K562 treated with DMSO at 1 percent for 24 hours (cell line): ENCODE data around the gene WDR13. TPM values are rescaled to one million over a fixed set of nuclear protein-coding genes. Genes with fewer than 3 reads are reported as not detected.

Source experiments
- total RNA-seq: library from RNA; unstranded; fragments of 300-600 nt; gene quantifications from 2 replicates; pipeline ENCODE4 v1.2.3, GENCODE V29; 2022; ENCODE audit warnings: low read depth; ENCODE audit not compliant: insufficient read depth

Gene WDR13
- 93.9 and 94.4 TPM in 2 replicates for total RNA-seq

GRCh38 chrX:48597353-48598264, at the start of gene WDR13:
WDR13 (plus strand) TSS chrX:48597492; CDS start chrX:48597997, 505 bp downstream.

GRCh38 chrX:48574270-48575266, 22.7 kb upstream of the WDR13 start, which contains the start of gene RBM3:
RBM3 (plus strand) TSS chrX:48574484; CDS start chrX:48575181, 697 bp downstream.

Other genes with a start within 250 kb of the WDR13 start
- 36.3 and 37.7 TPM in 2 replicates for gene SSX3, start 240.8 kb upstream of the WDR13 start, total RNA-seq
- gene SSX4, start 214.0 kb upstream of the WDR13 start, total RNA-seq = 14.1 TPM in 1 of 2 replicates, not detected in the other
- gene SSX4B, start 185.5 kb upstream of the WDR13 start, total RNA-seq = 9.5 and 22.0 TPM in 2 replicates
- gene SLC38A5, start 127.2 kb upstream of the WDR13 start, total RNA-seq = 27.2 and 36.4 TPM in 2 replicates
- 45.6 and 45.9 TPM in 2 replicates for gene FTSJ1, start 121.3 kb upstream of the WDR13 start, total RNA-seq
- gene PORCN, start 88.5 kb upstream of the WDR13 start, total RNA-seq = 6.7 and 11.1 TPM in 2 replicates
- gene EBP, start 75.7 kb upstream of the WDR13 start, total RNA-seq = 236 and 255 TPM in 2 replicates
- 11.5 and 12.9 TPM in 2 replicates for gene TBC1D25, start 57.8 kb upstream of the WDR13 start, total RNA-seq
- 60.6 and 67.0 TPM in 2 replicates for gene RBM3, start 23.0 kb upstream of the WDR13 start, total RNA-seq
- gene WAS, start 86.3 kb downstream of the WDR13 start, total RNA-seq = 20.6 and 24.7 TPM in 2 replicates
- 39.3 and 40.4 TPM in 2 replicates for gene SUV39H1, start 99.2 kb downstream of the WDR13 start, total RNA-seq
- gene GLOD5, start 164.3 kb downstream of the WDR13 start, total RNA-seq = 4.7 and 5.4 TPM in 2 replicates
- 119 and 140 TPM in 2 replicates for gene GATA1, start 189.1 kb downstream of the WDR13 start, total RNA-seq
- gene HDAC6, start 204.6 kb downstream of the WDR13 start, total RNA-seq = 86.8 and 94.8 TPM in 2 replicates
- 0.47 TPM in 1 of 2 replicates, not detected in the other for gene ERAS, start 229.0 kb downstream of the WDR13 start, total RNA-seq
- gene PCSK1N, start 238.1 kb downstream of the WDR13 start, total RNA-seq = 0.83 and 1.0 TPM in 2 replicates